Fibroblast of lung (primary cell): ENCODE data around the gene PI16.

Source experiments
- CTCF ChIP-seq, 2 donors: IDR thresholded peaks in 1 of 2; conservative IDR thresholded peaks in 1 of 2; 1 replicate in 1 of 2; 2 replicates in 1 of 2; pipeline ENCODE4 v1.5.1; 2011 to 2012; ENCODE audit warnings: low read length in 2 of 2, control low read depth in 1 of 2, inconsistent platforms in 1 of 2, low read depth in 1 of 2, mild to moderate bottlenecking in 1 of 2
- EZH2 ChIP-seq: IDR thresholded peaks from 2 replicates; pipeline ENCODE4 v1.5.1; 2012; ENCODE audit warnings: low read length, control low read depth, mild to moderate bottlenecking; ENCODE audit errors: missing control alignments

DNA sequence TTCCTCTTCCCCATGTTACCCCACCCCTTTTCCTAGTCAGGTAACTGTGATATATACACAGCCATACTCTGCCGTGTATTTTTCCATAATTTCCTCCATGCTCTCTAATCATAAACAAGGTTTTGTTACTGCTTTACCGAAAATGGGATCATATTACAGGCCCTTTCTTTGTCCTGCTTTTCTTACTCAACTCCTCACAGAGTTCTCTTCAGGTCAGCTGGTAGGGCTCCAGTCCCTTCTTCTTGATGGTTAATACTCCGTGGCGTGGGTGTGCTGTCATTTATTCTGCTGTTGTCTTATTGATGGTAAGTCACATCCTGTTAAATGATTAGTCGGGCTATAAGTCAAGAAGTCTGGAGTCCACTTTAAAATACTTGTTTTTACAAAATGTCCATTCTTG lies 24.9 kb upstream of the PI16 start:
- TF ChIP-seq CTCF (conservative IDR thresholded peaks at IDR 0.05 in 1 of 2, IDR thresholded peaks at IDR 0.05 in 1 of 2; ENCODE audit: low read depth in 1 of 2, low read length in 2 of 2) = no peak
- no peak for TF ChIP-seq EZH2
